ENCODE results near the gene INAFM2. TPM values are rescaled to one million over a fixed set of nuclear protein-coding genes. Genes with fewer than 3 reads are reported as not detected.

Gene INAFM2
- total RNA-seq, 1 donor, result 30.2 TPM

GRCh38 chr15:40303576-40303975 lies 19.9 kb upstream of the INAFM2 start:
- no peak for DNase-seq (ENCODE audit: low read depth in 2 of 3, low spot score in 2 of 3)

DNA sequence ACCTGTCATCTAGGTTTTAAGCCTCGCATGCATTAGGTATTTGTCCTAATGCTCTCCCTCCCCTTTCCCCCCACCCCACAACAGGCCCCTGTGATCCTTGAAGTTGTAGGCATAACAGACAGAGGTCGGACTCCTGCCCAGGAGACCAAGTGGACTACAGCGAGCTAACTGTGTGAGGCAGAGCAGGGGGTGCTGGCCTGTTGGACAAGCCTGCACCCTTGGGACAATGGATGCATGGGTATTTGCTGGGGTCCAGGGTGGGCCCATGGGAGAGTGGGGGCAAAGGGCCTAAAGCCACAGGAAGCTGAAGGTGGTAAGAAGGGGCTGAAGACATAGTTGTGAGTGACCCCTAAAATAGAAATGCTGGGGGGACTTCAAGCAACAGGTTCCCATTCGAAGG lies 18.2 kb upstream of the INAFM2 start:
- DNase-seq (ENCODE audit: low read depth in 2 of 3, low spot score in 2 of 3), result no peak

- no peak for DNase-seq (ENCODE audit: low read depth in 2 of 3, low spot score in 2 of 3)
Observed at GRCh38 chr15:40306371-40306770, 17.1 kb upstream of the INAFM2 start.

GRCh38 chr15:40306908-40307307 lies 16.6 kb upstream of the INAFM2 start:
- no peak for DNase-seq (ENCODE audit: low read depth in 2 of 3, low spot score in 2 of 3)

DNA sequence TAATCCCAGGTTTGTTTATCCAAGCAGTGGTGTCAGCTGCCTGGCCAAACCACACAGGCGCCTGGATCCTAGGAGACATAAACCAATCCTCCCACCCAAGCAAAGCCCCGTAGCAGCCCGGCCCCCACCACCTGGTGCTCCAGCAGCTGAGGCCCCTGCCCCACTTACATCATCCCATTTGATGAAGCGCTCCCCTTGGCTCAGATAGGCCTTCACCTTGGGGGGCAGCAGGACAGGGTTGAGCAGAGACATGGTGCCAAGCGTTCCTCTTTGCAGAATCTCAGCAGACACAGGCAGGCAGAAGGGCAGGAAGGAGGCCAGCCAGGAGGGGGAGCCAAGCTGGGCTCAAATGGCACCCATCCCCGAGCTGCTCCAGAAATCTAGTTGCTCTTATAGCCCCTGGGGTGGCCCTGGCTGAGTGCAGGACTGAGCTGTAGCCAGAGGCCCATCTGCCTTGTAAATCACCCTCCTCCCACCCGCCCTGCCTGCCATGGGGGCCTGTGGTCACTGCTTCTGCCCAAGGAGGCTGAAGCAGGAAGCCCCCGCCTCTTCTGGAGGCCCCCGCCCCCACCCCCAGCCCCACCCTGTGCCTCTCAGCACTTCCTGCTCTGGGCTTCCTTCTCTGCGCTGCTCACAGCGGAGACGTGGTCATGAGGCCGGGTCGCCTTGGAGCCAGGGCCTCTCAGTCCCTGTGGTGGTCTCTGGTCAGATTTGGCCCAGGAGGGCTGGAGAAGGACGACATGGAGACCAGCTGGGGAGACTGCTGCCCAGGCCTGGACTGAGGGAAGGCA lies 15.9 kb upstream of the INAFM2 start, which contains the start of gene PLCB2:
Gene PLCB2, minus strand, starts transcription at position 515 of the 791 bp plus-strand sequence. Its CDS starts 263 bp downstream, at position 252.
- DNase-seq (ENCODE audit: low read depth in 2 of 3, low spot score in 2 of 3), result peak; percentile 54 to 81 (median 72)

DNA sequence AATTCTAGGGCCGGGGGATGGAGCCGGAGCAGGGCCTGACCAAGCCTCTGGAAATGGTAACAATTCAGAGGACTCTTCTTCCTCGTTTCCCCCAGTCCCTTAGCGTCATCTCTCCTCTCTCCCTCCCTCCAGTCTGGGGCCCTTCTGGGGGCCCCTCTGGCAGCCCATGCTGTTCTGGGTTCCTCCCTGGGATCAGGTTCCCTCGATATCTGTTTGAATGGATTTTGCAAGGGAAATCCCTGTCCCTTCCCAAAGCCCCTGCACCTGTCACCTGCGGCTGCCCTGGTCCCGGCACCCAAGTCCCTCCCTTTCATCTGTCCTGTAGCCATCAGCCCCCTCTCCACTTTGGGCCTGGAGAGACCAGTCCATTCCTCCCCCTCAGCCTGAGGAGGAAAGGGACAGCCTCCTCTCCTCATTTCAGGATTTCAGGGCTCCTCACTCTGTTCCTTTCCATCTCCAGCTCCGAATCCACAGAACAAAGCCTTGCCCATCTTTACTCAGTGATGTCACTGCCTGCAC lies 14.1 kb upstream of the INAFM2 start:
- DNase-seq (ENCODE audit: low read depth in 2 of 3, low spot score in 2 of 3), result no peak

GRCh38 chr15:40310001-40310959 lies 13.2 kb upstream of the INAFM2 start:
- DNase-seq (ENCODE audit: low read depth in 2 of 3, low spot score in 2 of 3), result peak in 2 of 3 donors; percentile 77 to 86

- no peak for DNase-seq (ENCODE audit: low read depth in 2 of 3, low spot score in 2 of 3)
Observed at GRCh38 chr15:40310993-40311392, 12.5 kb upstream of the INAFM2 start.

DNA sequence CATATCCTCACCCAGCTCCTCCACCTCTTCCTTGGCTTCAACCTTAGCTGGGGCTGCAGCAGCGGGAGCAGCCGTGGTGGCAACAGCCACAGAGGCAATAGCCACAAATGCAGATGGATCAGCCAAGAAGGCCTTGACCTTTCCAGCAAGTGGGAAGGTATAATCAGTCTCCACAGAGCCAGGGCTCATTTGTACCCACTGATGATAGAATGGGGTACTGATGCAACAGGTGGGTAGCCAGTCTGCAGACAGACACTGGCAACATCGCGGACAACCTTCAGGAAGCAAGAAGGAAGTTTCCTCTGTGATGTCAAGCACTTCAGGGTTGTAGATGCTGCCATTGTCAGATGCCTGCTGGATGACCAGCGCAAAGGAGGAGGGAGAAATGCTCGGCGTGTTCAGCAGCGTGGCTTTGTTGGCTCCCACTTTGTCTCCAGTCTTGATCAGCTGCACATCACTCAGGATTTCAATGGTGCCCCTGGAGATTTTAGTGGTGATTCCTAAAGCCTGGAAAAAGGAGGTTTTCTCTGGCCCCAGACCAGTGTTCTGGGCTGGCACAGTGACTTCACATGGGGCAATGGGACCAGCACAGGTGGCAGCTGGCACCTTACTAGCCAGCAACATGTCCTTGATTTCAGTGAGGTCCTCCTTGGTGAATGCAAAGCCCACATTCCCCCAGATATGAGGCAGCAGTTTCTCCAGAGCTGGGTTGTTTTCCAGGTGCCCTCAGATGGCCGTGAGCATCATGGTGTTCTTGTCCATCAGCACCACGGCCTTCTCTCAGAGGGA lies 10.9 kb upstream of the INAFM2 start:
- no peak for DNase-seq (ENCODE audit: low read depth in 2 of 3, low spot score in 2 of 3)

- peak in 2 of 3 donors; percentile 83 to 92 for DNase-seq (ENCODE audit: low read depth in 2 of 3, low spot score in 2 of 3)
Observed at GRCh38 chr15:40313531-40314398, 9.7 kb upstream of the INAFM2 start.

GRCh38 chr15:40314723-40315276 lies 8.7 kb upstream of the INAFM2 start:
- no peak for DNase-seq (ENCODE audit: low read depth in 2 of 3, low spot score in 2 of 3)

DNA sequence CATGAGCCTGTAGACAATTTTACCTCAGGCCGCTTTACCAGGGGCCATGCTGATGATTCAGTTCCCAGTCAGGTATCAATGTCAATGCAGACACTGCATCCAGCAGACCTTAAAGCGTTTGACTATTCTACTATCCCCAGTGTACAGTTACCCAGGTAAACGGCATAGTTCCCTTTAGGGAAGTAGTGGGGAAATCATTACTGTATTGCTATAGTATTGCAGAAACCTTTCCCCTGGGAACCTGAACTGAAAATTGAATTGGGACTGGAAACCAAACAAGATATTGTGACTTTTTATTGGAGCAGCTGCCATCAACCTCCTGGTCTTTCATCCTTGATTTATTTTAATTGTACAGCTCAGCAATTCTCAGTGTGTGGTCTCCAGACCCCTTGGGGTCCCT lies 6.6 kb upstream of the INAFM2 start:
- DNase-seq (ENCODE audit: low read depth in 2 of 3, low spot score in 2 of 3), result no peak

GRCh38 chr15:40317580-40317979 lies 5.9 kb upstream of the INAFM2 start:
- no peak for DNase-seq (ENCODE audit: low read depth in 2 of 3, low spot score in 2 of 3)

- DNase-seq (ENCODE audit: low read depth in 2 of 3, low spot score in 2 of 3), result no peak
Observed at GRCh38 chr15:40320409-40320808, 3.1 kb upstream of the INAFM2 start.

- DNase-seq (ENCODE audit: low read depth in 2 of 3, low spot score in 2 of 3), result peak in 1 of 3 donors; percentile 82
Observed at GRCh38 chr15:40320931-40321371, 2.5 kb upstream of the INAFM2 start.

GRCh38 chr15:40322531-40323238 lies 807 bp upstream of the INAFM2 start:
- no peak for DNase-seq (ENCODE audit: low read depth in 2 of 3, low spot score in 2 of 3)

- DNase-seq (ENCODE audit: low read depth in 2 of 3, low spot score in 2 of 3), result no peak
Observed at GRCh38 chr15:40323953-40324937, 753 bp downstream of the INAFM2 start.

All from hematopoietic multipotent progenitor cell (in vitro differentiated cells).